K562 (cell line): ENCODE data around the gene PIH1D1. TPM values are rescaled to one million over a fixed set of nuclear protein-coding genes. Genes with fewer than 3 reads are reported as not detected.
A peak's percentile ranks its signal among the peaks of the same experiment; 100 is the strongest.

Experiments used
- DDX20 ChIP-seq: fragments of 450-650 bp; IDR thresholded peaks from 2 replicates; pipeline ENCODE4 v1.6.1; 2016; ENCODE audit warnings: missing genetic modification characterization, low read depth, mild to moderate bottlenecking, missing compliant biosample characterization, moderate library complexity
- DNMT1 ChIP-seq: fragments of 450-650 bp; IDR thresholded peaks from 2 replicates; pipeline ENCODE4 v1.6.1; 2016; ENCODE audit warnings: antibody characterized with exemption, mild to moderate bottlenecking
- ELK1 ChIP-seq: sonication (generic); formaldehyde crosslinking; IDR thresholded peaks from 2 replicates; pipeline ENCODE4 v1.8.1; 2022; ENCODE audit warnings: missing genetic modification reagents
- JUND ChIP-seq, 2 experiments: IDR thresholded peaks; 2 replicates in 1 of 2; 3 replicates in 1 of 2; pipeline ENCODE4 v1.6.1; 2011; ENCODE audit warnings: borderline replicate concordance in 2 of 2, low read depth in 2 of 2, low read length in 2 of 2, improper control_type of control experiment in 1 of 2, missing biosample characterization in 1 of 2, missing genetic modification characterization in 1 of 2, missing genetic modification reagents in 1 of 2
- LCOR ChIP-seq: sonication (generic); formaldehyde crosslinking; IDR thresholded peaks from 2 replicates; pipeline ENCODE4 v1.8.0; 2022; ENCODE audit warnings: mild to moderate bottlenecking, missing genetic modification reagents
- MAZ ChIP-seq, 2 experiments: fragments of 450-650 bp in 1 of 2; sonication (generic) in 1 of 2; formaldehyde crosslinking; IDR thresholded peaks in 1 of 2; conservative IDR thresholded peaks in 1 of 2; 2 replicates each; pipeline versions ENCODE4 v1.4.0 to v1.5.0; 2020; ENCODE audit warnings: mild to moderate bottlenecking in 1 of 2, missing genetic modification reagents in 1 of 2
- MGA ChIP-seq: fragments of 450-650 bp; IDR thresholded peaks from 2 replicates; pipeline ENCODE4 v1.6.1; 2016; ENCODE audit warnings: mild to moderate bottlenecking, moderate library complexity
- PURB ChIP-seq: sonication (generic); formaldehyde crosslinking; IDR thresholded peaks from 2 replicates; pipeline ENCODE4 v1.9.0; 2021; ENCODE audit warnings: low read depth, mild to moderate bottlenecking, missing genetic modification reagents
- TFAP4 ChIP-seq: sonication (generic); formaldehyde crosslinking; IDR thresholded peaks from 2 replicates; pipeline ENCODE4 v1.8.0; 2022; ENCODE audit warnings: missing genetic modification reagents, mild to moderate bottlenecking, moderate library complexity, borderline replicate concordance
- ZNF121 ChIP-seq: sonication (generic); formaldehyde crosslinking; conservative IDR thresholded peaks from 2 replicates; pipeline ENCODE4 v1.8.0; 2022; ENCODE audit warnings: missing genetic modification reagents
- ZNF23 ChIP-seq: fragments of 250-450 bp; sonication (Bioruptor Pico); IDR thresholded peaks from 2 replicates; pipeline ENCODE4 v1.4.0; 2020; ENCODE audit warnings: mild to moderate bottlenecking
- ZNF589 ChIP-seq: fragments of 200-800 bp; sonication (Bioruptor generic); IDR thresholded peaks from 2 replicates; pipeline ENCODE4 v1.6.1; 2016; ENCODE audit warnings: low read depth, missing genetic modification characterization, missing compliant biosample characterization
- ZNF766 ChIP-seq: fragments of 200-800 bp; sonication (Bioruptor generic); conservative IDR thresholded peaks from 2 replicates; pipeline ENCODE4 v1.6.1; 2016; ENCODE audit warnings: missing genetic modification characterization, missing compliant biosample characterization
- polyA plus RNA-seq, 8 experiments: library from polyadenylated mRNA; depleted of rRNA in 4 of 8; stranded (reverse) in 5 of 8; unstranded in 3 of 8; fragments of >200 nt; fragmentation: Nextera tagmentation in 2 of 8; fragmentation: Illumina TruSeq in 1 of 8; extraction: Ambion mirVana in 2 of 8; extraction: Trizol in 1 of 8; gene quantifications; 2 replicates each; pipeline versions ENCODE4 v1.2.1 to v1.2.3, GENCODE V29; 2011 to 2014; ENCODE audit warnings: inconsistent platforms in 1 of 8, missing spikeins in 1 of 8
- total RNA-seq, 7 experiments: library from RNA; depleted of rRNA in 6 of 7; stranded (reverse); fragments of >200 nt in 6 of 7; fragmentation: Illumina TruSeq in 2 of 7; extraction: Trizol in 2 of 7; gene quantifications; 2 replicates each; pipeline versions ENCODE4 v1.2.1 to v1.2.3, GENCODE V29; 2011 to 2021; ENCODE audit warnings: low replicate concordance in 1 of 7

The PIH1D1 gene
- total and polyA plus RNA-seq, 9 of the 15 experiments (the other 6 are each of a cell fraction or from before 2014, with no cell fraction given) = 26.5 to 224 (median 137) TPM

GRCh38 chr19:49497047-49497788, 45.6 kb upstream of the PIH1D1 start (continued):
- TF ChIP-seq JUND (IDR thresholded peaks at IDR 0.05; ENCODE audit: borderline replicate concordance, low read depth, low read length) = peak; percentile 31; the same call in 1 of the 2 replicates
- TF ChIP-seq JUND (tag; IDR thresholded peaks at IDR 0.05; ENCODE audit: borderline replicate concordance, low read depth, low read length) = no peak
- TF ChIP-seq MAZ (CRISPR knock-in tag; conservative IDR thresholded peaks at IDR 0.05 in 1 of 2, IDR thresholded peaks at IDR 0.05 in 1 of 2) = no peak
- TF ChIP-seq ZNF121 (CRISPR knock-in tag) = peak; percentile 96
- no peak for TF ChIP-seq LCOR
- no peak for TF ChIP-seq DDX20 (tag)
- TF ChIP-seq MGA = no peak
- TF ChIP-seq ZNF589 = no peak
- TF ChIP-seq TFAP4 = peak; percentile 66
- no peak for TF ChIP-seq DNMT1
- no peak for TF ChIP-seq ELK1 (CRISPR knock-in tag)
- TF ChIP-seq ZNF23 (CRISPR knock-in tag) = no peak
- 0 out of 2 replicates have a peak, but pooled peaks have one; percentile 23 for TF ChIP-seq ZNF766 (CRISPR knock-in tag)
- no peak for TF ChIP-seq PURB (CRISPR knock-in tag)
